ENCODE data around the gene NSF. TPM values are rescaled to one million over a fixed set of nuclear protein-coding genes. Genes with fewer than 3 reads are reported as not detected.
"Not testable (repeated sequence)": the region's sequence is repeated elsewhere in the genome, so short reads cannot be mapped to it uniquely, and the experiment has no call there.

NSF gene
- total RNA-seq (10 to 100 TPM; 17.7 to 19.1 TPM), total RNA-seq (6.1 to 38.6 (median 22.6) reads per million in 172 experiments)
- 23.4 TPM for polyA plus RNA-seq (2013, experiment 1 of 2)
- 19.1 TPM for polyA plus RNA-seq (2013, experiment 2 of 2)

- H3K4me3 Mint-ChIP-seq; H3K27ac ChIP-seq (ENCODE audit: low read depth in 1 of 2, low read length in 2 of 2); DNase-seq; H3K36me3 Mint-ChIP-seq (ENCODE audit: low read depth); H3K27me3 Mint-ChIP-seq; CTCF ChIA-PET; H3K27ac Mint-ChIP-seq; POLR2A ChIA-PET; H3K4me1 ChIP-seq (ENCODE audit: insufficient read depth, low read length); intact Hi-C loops (cut with DNase I, micrococcal nuclease); H3K9me3 ChIP-seq (ENCODE audit: control insufficient read depth in 1 of 2, insufficient read depth in 1 of 2, low read length in 2 of 2); H3K4me3 ChIP-seq (ENCODE audit: low read length); H3K36me3 ChIP-seq (ENCODE audit: insufficient read depth, low read length); H3K4me1 Mint-ChIP-seq (ENCODE audit: low read depth); H3K9me3 Mint-ChIP-seq; H3K27me3 ChIP-seq (ENCODE audit: control insufficient read depth in 1 of 2, insufficient read depth in 2 of 2, low read length in 2 of 2): not testable (repeated sequence)
- peak; percentile 85 for ATAC-seq (ENCODE audit: poor library complexity)
Observed at GRCh38 chr17:46590157-46591146, at the start of gene NSF. NSF (plus strand) TSS chr17:46590669; CDS start chr17:46590776, 107 bp downstream.

- H3K36me3 ChIP-seq (ENCODE audit: insufficient read depth, low read length); intact Hi-C loops (cut with DNase I, micrococcal nuclease); H3K27me3 ChIP-seq (ENCODE audit: control insufficient read depth in 1 of 2, insufficient read depth in 2 of 2, low read length in 2 of 2); H3K36me3 Mint-ChIP-seq (ENCODE audit: low read depth); H3K27ac Mint-ChIP-seq; H3K4me1 Mint-ChIP-seq (ENCODE audit: low read depth); CTCF ChIA-PET; H3K4me3 ChIP-seq (ENCODE audit: low read length); H3K4me1 ChIP-seq (ENCODE audit: insufficient read depth, low read length); H3K9me3 Mint-ChIP-seq; H3K4me3 Mint-ChIP-seq; H3K9me3 ChIP-seq (ENCODE audit: control insufficient read depth in 1 of 2, insufficient read depth in 1 of 2, low read length in 2 of 2); ATAC-seq (ENCODE audit: poor library complexity); POLR2A ChIA-PET; H3K27me3 Mint-ChIP-seq; H3K27ac ChIP-seq (ENCODE audit: low read depth in 1 of 2, low read length in 2 of 2): not testable (repeated sequence)
- DNase-seq: peak in 1 of 14 experiments; percentile 19
Observed at GRCh38 chr17:46548607-46549006, 41.9 kb upstream of the NSF start.

- H3K4me1 ChIP-seq (ENCODE audit: insufficient read depth, low read length); H3K4me3 Mint-ChIP-seq; H3K27ac Mint-ChIP-seq; POLR2A ChIA-PET; ATAC-seq (ENCODE audit: poor library complexity); H3K27me3 Mint-ChIP-seq; H3K4me1 Mint-ChIP-seq (ENCODE audit: low read depth); H3K36me3 Mint-ChIP-seq (ENCODE audit: low read depth); H3K9me3 ChIP-seq (ENCODE audit: control insufficient read depth in 1 of 2, insufficient read depth in 1 of 2, low read length in 2 of 2); H3K27ac ChIP-seq (ENCODE audit: low read depth in 1 of 2, low read length in 2 of 2); H3K4me3 ChIP-seq (ENCODE audit: low read length); CTCF ChIA-PET; DNase-seq; H3K27me3 ChIP-seq (ENCODE audit: control insufficient read depth in 1 of 2, insufficient read depth in 2 of 2, low read length in 2 of 2); H3K9me3 Mint-ChIP-seq; intact Hi-C loops (cut with DNase I, micrococcal nuclease); H3K36me3 ChIP-seq (ENCODE audit: insufficient read depth, low read length): not testable (repeated sequence)
Observed at GRCh38 chr17:46559155-46559554, 31.3 kb upstream of the NSF start.

- not testable (repeated sequence) for H3K36me3 ChIP-seq (ENCODE audit: insufficient read depth, low read length)
Observed at GRCh38 chr17:46560048-46560447, 30.4 kb upstream of the NSF start.

GRCh38 chr17:46566284-46566683 lies 24.2 kb upstream of the NSF start:
- H3K36me3 ChIP-seq (ENCODE audit: insufficient read depth, low read length); H3K27me3 Mint-ChIP-seq; CTCF ChIA-PET; H3K27ac Mint-ChIP-seq; intact Hi-C loops (cut with DNase I, micrococcal nuclease); DNase-seq; H3K9me3 Mint-ChIP-seq; H3K4me1 ChIP-seq (ENCODE audit: insufficient read depth, low read length); H3K4me1 Mint-ChIP-seq (ENCODE audit: low read depth); H3K9me3 ChIP-seq (ENCODE audit: control insufficient read depth in 1 of 2, insufficient read depth in 1 of 2, low read length in 2 of 2); H3K4me3 Mint-ChIP-seq; H3K27me3 ChIP-seq (ENCODE audit: control insufficient read depth in 1 of 2, insufficient read depth in 2 of 2, low read length in 2 of 2); H3K27ac ChIP-seq (ENCODE audit: low read depth in 1 of 2, low read length in 2 of 2); ATAC-seq (ENCODE audit: poor library complexity); H3K4me3 ChIP-seq (ENCODE audit: low read length); H3K36me3 Mint-ChIP-seq (ENCODE audit: low read depth); POLR2A ChIA-PET: not testable (repeated sequence)

More at GRCh38 chr17:46560048-46560447, 30.4 kb upstream of the NSF start:
- H3K4me1 ChIP-seq (ENCODE audit: insufficient read depth, low read length); H3K4me1 Mint-ChIP-seq (ENCODE audit: low read depth); H3K27me3 Mint-ChIP-seq; POLR2A ChIA-PET; H3K27me3 ChIP-seq (ENCODE audit: control insufficient read depth in 1 of 2, insufficient read depth in 2 of 2, low read length in 2 of 2); H3K4me3 ChIP-seq (ENCODE audit: low read length); H3K9me3 Mint-ChIP-seq; H3K36me3 Mint-ChIP-seq (ENCODE audit: low read depth); H3K9me3 ChIP-seq (ENCODE audit: control insufficient read depth in 1 of 2, insufficient read depth in 1 of 2, low read length in 2 of 2); H3K4me3 Mint-ChIP-seq; ATAC-seq (ENCODE audit: poor library complexity); H3K27ac Mint-ChIP-seq; CTCF ChIA-PET; DNase-seq; H3K27ac ChIP-seq (ENCODE audit: low read depth in 1 of 2, low read length in 2 of 2); intact Hi-C loops (cut with DNase I, micrococcal nuclease): not testable (repeated sequence)

GRCh38 chr17:46566980-46567379 lies 23.5 kb upstream of the NSF start:
- CTCF ChIA-PET; H3K27me3 Mint-ChIP-seq; H3K4me1 ChIP-seq (ENCODE audit: insufficient read depth, low read length); H3K4me1 Mint-ChIP-seq (ENCODE audit: low read depth); H3K27ac ChIP-seq (ENCODE audit: low read depth in 1 of 2, low read length in 2 of 2); H3K4me3 ChIP-seq (ENCODE audit: low read length); H3K36me3 Mint-ChIP-seq (ENCODE audit: low read depth); H3K27me3 ChIP-seq (ENCODE audit: control insufficient read depth in 1 of 2, insufficient read depth in 2 of 2, low read length in 2 of 2); H3K9me3 ChIP-seq (ENCODE audit: control insufficient read depth in 1 of 2, insufficient read depth in 1 of 2, low read length in 2 of 2); H3K27ac Mint-ChIP-seq; H3K36me3 ChIP-seq (ENCODE audit: insufficient read depth, low read length); DNase-seq; intact Hi-C loops (cut with DNase I, micrococcal nuclease); H3K9me3 Mint-ChIP-seq; ATAC-seq (ENCODE audit: poor library complexity); POLR2A ChIA-PET; H3K4me3 Mint-ChIP-seq: not testable (repeated sequence)

GRCh38 chr17:46571796-46572195 lies 18.7 kb upstream of the NSF start:
- H3K4me1 Mint-ChIP-seq (ENCODE audit: low read depth); H3K36me3 ChIP-seq (ENCODE audit: insufficient read depth, low read length); H3K9me3 ChIP-seq (ENCODE audit: control insufficient read depth in 1 of 2, insufficient read depth in 1 of 2, low read length in 2 of 2); H3K27me3 Mint-ChIP-seq; ATAC-seq (ENCODE audit: poor library complexity); CTCF ChIA-PET; H3K36me3 Mint-ChIP-seq (ENCODE audit: low read depth); H3K27ac Mint-ChIP-seq; intact Hi-C loops (cut with DNase I, micrococcal nuclease); H3K4me1 ChIP-seq (ENCODE audit: insufficient read depth, low read length); H3K27ac ChIP-seq (ENCODE audit: low read depth in 1 of 2, low read length in 2 of 2); H3K4me3 Mint-ChIP-seq; H3K27me3 ChIP-seq (ENCODE audit: control insufficient read depth in 1 of 2, insufficient read depth in 2 of 2, low read length in 2 of 2); POLR2A ChIA-PET; H3K9me3 Mint-ChIP-seq; DNase-seq; H3K4me3 ChIP-seq (ENCODE audit: low read length): not testable (repeated sequence)
